ENCODE results near the gene TAF4B. TPM values are rescaled to one million over a fixed set of nuclear protein-coding genes. Genes with fewer than 3 reads are reported as not detected.

Gene TAF4B
- total RNA-seq, 1 donor from 2014 or later = 3.2 TPM

DNA sequence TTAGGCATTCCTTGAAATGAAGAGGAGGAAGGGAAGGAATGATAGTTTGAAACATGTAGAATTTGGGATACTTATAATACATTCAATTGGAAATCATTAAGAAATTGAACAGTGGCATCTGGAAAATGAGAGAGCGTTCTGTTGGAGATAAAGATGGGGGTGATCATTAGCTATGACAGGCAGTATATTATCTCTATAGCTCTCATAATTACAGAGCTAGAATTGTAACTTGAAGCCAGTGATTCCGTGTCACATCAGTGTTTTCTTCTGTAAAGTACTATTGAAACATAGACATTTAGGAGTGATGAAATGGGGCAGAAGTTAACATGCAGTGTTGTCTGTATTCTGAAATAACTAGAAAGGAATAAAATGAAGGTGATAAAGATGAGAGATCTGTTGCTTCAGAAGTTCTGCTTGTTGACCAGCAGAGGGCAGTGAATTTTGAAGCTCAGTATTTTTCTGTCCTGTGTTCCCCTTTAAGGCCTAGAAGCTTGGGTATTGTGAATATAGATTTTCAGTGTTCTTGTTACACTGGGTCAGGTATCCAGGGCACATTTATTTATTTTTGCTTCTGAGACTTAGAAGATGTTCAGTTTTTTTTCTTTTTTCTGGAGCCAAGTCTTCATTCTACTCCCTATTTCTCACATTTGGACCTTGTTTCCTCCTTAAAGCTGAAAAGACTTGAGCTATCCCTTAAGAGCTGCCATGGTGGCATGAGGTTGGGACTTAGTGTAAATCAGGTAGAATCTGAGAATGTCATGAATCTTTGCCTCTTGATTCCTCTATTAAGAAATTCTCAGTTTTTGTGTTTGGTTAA lies 157.4 kb downstream of the TAF4B start:
- Histone ChIP-seq H3K9me3 (ENCODE audit: insufficient read depth, low read depth, low read length) (no peaks in the 10 kb centered on the region), H3K4me3 (ENCODE audit: insufficient read depth, low read depth, low read length) (no peak overlapping the region), H3K4me2 (ENCODE audit: low read length) (no peak overlapping the region), H4K20me1 (ENCODE audit: insufficient read depth, low read length) (no peaks in the 10 kb centered on the region), H3K36me3 (ENCODE audit: insufficient read depth, low read length) (no peaks in the 10 kb centered on the region), H3K9ac (ENCODE audit: low read length) (no peak overlapping the region), H2AFZ (ENCODE audit: low read depth, low read length) (no peak overlapping the region), H3K27ac (ENCODE audit: low read depth, low read length) (no peak overlapping the region), H3K79me2 (ENCODE audit: insufficient read depth, low read length) (no peaks in the 10 kb centered on the region), H3K27me3 (ENCODE audit: insufficient read depth, low read length) (no peaks in the 10 kb centered on the region), H3K4me1 (ENCODE audit: insufficient read depth, low read length) (peaks cover 8% of the 10 kb centered on the region)
- no peaks in the 10 kb centered on the region for H3K36me3 Mint-ChIP-seq (ENCODE audit: low read depth, unreplicated experiment)
- no peak overlapping the region for H3K27ac Mint-ChIP-seq (ENCODE audit: unreplicated experiment)
- H3K9me3 Mint-ChIP-seq (ENCODE audit: unreplicated experiment) = no peaks in the 10 kb centered on the region
- peaks cover 10% of the 10 kb centered on the region for H3K4me1 Mint-ChIP-seq (ENCODE audit: low read depth, unreplicated experiment)
- TF ChIP-seq EZH2 (IDR thresholded peaks at IDR 0.05; ENCODE audit: insufficient read depth, low read length) (no peak), CTCF (IDR thresholded peaks at IDR 0.05; ENCODE audit: insufficient read depth, low read depth, low read length) (peak; percentile 89)
- no peak overlapping the region for H3K4me3 Mint-ChIP-seq (ENCODE audit: unreplicated experiment)
- H3K27me3 Mint-ChIP-seq (ENCODE audit: low read depth, unreplicated experiment) = no peaks in the 10 kb centered on the region
- DNase-seq (ENCODE audit: low read depth) (peak; percentile 45), FAIRE-seq (peak; percentile 26)

GRCh38 chr18:26386002-26386401 lies 159.8 kb downstream of the TAF4B start:
- Histone ChIP-seq H3K4me1 (ENCODE audit: insufficient read depth, low read length) (peaks cover 8% of the 10 kb centered on the region), H3K79me2 (ENCODE audit: insufficient read depth, low read length) (no peaks in the 10 kb centered on the region), H3K27me3 (ENCODE audit: insufficient read depth, low read length) (no peaks in the 10 kb centered on the region), H4K20me1 (ENCODE audit: insufficient read depth, low read length) (no peaks in the 10 kb centered on the region), H3K4me2 (ENCODE audit: low read length) (peak overlapping the region; percentile 45), H3K27ac (ENCODE audit: low read depth, low read length) (peak overlapping the region; percentile 31), H3K9ac (ENCODE audit: low read length) (peak overlapping the region; percentile 50), H2AFZ (ENCODE audit: low read depth, low read length) (no peak overlapping the region), H3K4me3 (ENCODE audit: insufficient read depth, low read depth, low read length) (no peak overlapping the region), H3K36me3 (ENCODE audit: insufficient read depth, low read length) (no peaks in the 10 kb centered on the region), H3K9me3 (ENCODE audit: insufficient read depth, low read depth, low read length) (no peaks in the 10 kb centered on the region)
- Mint-ChIP-seq H3K27me3 (ENCODE audit: low read depth, unreplicated experiment) (no peaks in the 10 kb centered on the region), H3K4me1 (ENCODE audit: low read depth, unreplicated experiment) (peaks cover 10% of the 10 kb centered on the region), H3K36me3 (ENCODE audit: low read depth, unreplicated experiment) (no peaks in the 10 kb centered on the region), H3K27ac (ENCODE audit: unreplicated experiment) (peak overlapping the region; percentile 88), H3K4me3 (ENCODE audit: unreplicated experiment) (no peak overlapping the region), H3K9me3 (ENCODE audit: unreplicated experiment) (no peaks in the 10 kb centered on the region)
- DNase-seq (ENCODE audit: low read depth) = peak; percentile 35
- no peak for FAIRE-seq
- TF ChIP-seq CTCF (IDR thresholded peaks at IDR 0.05; ENCODE audit: insufficient read depth, low read depth, low read length) = no peak
- no peak for TF ChIP-seq EZH2 (IDR thresholded peaks at IDR 0.05; ENCODE audit: insufficient read depth, low read length)

- no peak overlapping the region for H3K4me3 ChIP-seq (ENCODE audit: insufficient read depth, low read depth, low read length)
- H3K36me3 Mint-ChIP-seq (ENCODE audit: low read depth, unreplicated experiment) = no peaks in the 10 kb centered on the region
- DNase-seq (ENCODE audit: low read depth) (peak; percentile 37), FAIRE-seq (no peak)
- H3K4me1 ChIP-seq (ENCODE audit: insufficient read depth, low read length) = peaks cover 8% of the 10 kb centered on the region
- H3K4me2 ChIP-seq (ENCODE audit: low read length) = peak overlapping the region; percentile 45
- peak overlapping the region; percentile 1 for H2AFZ ChIP-seq (ENCODE audit: low read depth, low read length)
- no peaks in the 10 kb centered on the region for H3K9me3 Mint-ChIP-seq (ENCODE audit: unreplicated experiment)
- peaks cover 10% of the 10 kb centered on the region for H3K4me1 Mint-ChIP-seq (ENCODE audit: low read depth, unreplicated experiment)
- H3K27ac ChIP-seq (ENCODE audit: low read depth, low read length) = peak overlapping the region; percentile 31
- no peaks in the 10 kb centered on the region for H3K36me3 ChIP-seq (ENCODE audit: insufficient read depth, low read length)
- H3K79me2 ChIP-seq (ENCODE audit: insufficient read depth, low read length) = no peaks in the 10 kb centered on the region
- no peaks in the 10 kb centered on the region for H3K27me3 ChIP-seq (ENCODE audit: insufficient read depth, low read length)
- peak overlapping the region; percentile 88 for H3K27ac Mint-ChIP-seq (ENCODE audit: unreplicated experiment)
- H3K4me3 Mint-ChIP-seq (ENCODE audit: unreplicated experiment) = no peak overlapping the region
- no peaks in the 10 kb centered on the region for H3K9me3 ChIP-seq (ENCODE audit: insufficient read depth, low read depth, low read length)
- TF ChIP-seq CTCF (IDR thresholded peaks at IDR 0.05; ENCODE audit: insufficient read depth, low read depth, low read length) (no peak), EZH2 (IDR thresholded peaks at IDR 0.05; ENCODE audit: insufficient read depth, low read length) (no peak)
- H3K27me3 Mint-ChIP-seq (ENCODE audit: low read depth, unreplicated experiment) = no peaks in the 10 kb centered on the region
- H3K9ac ChIP-seq (ENCODE audit: low read length) = peak overlapping the region; percentile 50
- no peaks in the 10 kb centered on the region for H4K20me1 ChIP-seq (ENCODE audit: insufficient read depth, low read length)
Measured at GRCh38 chr18:26386441-26386840, 160.2 kb downstream of the TAF4B start.
